WERI-Rb-1 (cell line): ENCODE data around the gene CCDC85C.

Source experiments
- DNase-seq: peaks from one replicate; pipeline ENCODE4 v3.0.0-alpha.2; 2020
- H3K27ac ChIP-seq: fragments of 250-450 bp; sonication (Bioruptor Pico); 2 replicates; pipeline ENCODE4 v1.5.1; 2020; ENCODE audit warnings: mild to moderate bottlenecking, moderate library complexity
- H3K27me3 ChIP-seq: fragments of 250-450 bp; sonication (Bioruptor Pico); 2 replicates; pipeline ENCODE4 v1.5.1; 2021; ENCODE audit warnings: mild to moderate bottlenecking, low read depth, moderate library complexity; ENCODE audit not compliant: insufficient read depth, severe bottlenecking
- H3K36me3 ChIP-seq: fragments of 250-450 bp; sonication (Bioruptor Pico); 2 replicates; pipeline ENCODE4 v1.5.1; 2020; ENCODE audit warnings: mild to moderate bottlenecking, moderate library complexity
- H3K4me3 ChIP-seq: 2 replicates; pipeline ENCODE4 v1.5.1; 2011; ENCODE audit warnings: low read depth, mild to moderate bottlenecking, control low read depth, low read length
- H3K9me3 ChIP-seq: fragments of 250-450 bp; sonication (Bioruptor Pico); 2 replicates; pipeline ENCODE4 v1.5.1; 2021; ENCODE audit warnings: mild to moderate bottlenecking, moderate library complexity; ENCODE audit not compliant: severe bottlenecking
- TF ChIP-seq, protein P1 (sequence below): IDR thresholded peaks from 2 replicates; pipeline ENCODE4 v1.5.1; 2011; ENCODE audit warnings: low read depth, mild to moderate bottlenecking, control low read depth, inconsistent platforms, low read length

Gene CCDC85C

DNA sequence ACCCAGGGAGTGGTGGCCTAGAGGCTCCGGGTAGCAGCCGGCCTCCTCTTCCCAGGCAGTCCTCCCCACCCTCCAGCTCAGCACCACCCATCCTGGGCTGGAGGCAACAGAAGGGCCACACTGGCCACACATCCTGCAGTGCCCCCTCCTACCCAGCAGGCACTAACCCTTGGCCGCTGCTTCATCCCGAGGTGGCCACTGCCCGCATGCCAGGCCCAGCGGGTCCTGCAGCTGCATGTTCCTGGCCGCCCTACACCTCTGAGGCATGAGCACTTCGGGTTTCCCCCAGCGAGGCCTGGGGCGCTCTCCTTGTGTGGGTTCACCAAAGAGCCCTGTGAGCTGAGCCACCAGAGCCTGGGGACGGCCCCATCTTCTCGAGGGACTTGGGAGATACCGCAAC lies 61.4 kb downstream of the CCDC85C start:
- H3K36me3 ChIP-seq, result 0 out of 2 replicates have a peak, but pooled peaks cover 2% of the 10 kb centered on the region
- TF ChIP-seq, protein P1, sequence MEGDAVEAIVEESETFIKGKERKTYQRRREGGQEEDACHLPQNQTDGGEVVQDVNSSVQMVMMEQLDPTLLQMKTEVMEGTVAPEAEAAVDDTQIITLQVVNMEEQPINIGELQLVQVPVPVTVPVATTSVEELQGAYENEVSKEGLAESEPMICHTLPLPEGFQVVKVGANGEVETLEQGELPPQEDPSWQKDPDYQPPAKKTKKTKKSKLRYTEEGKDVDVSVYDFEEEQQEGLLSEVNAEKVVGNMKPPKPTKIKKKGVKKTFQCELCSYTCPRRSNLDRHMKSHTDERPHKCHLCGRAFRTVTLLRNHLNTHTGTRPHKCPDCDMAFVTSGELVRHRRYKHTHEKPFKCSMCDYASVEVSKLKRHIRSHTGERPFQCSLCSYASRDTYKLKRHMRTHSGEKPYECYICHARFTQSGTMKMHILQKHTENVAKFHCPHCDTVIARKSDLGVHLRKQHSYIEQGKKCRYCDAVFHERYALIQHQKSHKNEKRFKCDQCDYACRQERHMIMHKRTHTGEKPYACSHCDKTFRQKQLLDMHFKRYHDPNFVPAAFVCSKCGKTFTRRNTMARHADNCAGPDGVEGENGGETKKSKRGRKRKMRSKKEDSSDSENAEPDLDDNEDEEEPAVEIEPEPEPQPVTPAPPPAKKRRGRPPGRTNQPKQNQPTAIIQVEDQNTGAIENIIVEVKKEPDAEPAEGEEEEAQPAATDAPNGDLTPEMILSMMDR, result no peak
- DNase-seq, result no peak
- no peaks in the 10 kb centered on the region for H3K9me3 ChIP-seq
- H3K27ac ChIP-seq, result peak overlapping the region; percentile 92
- H3K4me3 ChIP-seq, result no peak overlapping the region
- H3K27me3 ChIP-seq, result no peaks in the 10 kb centered on the region

DNA sequence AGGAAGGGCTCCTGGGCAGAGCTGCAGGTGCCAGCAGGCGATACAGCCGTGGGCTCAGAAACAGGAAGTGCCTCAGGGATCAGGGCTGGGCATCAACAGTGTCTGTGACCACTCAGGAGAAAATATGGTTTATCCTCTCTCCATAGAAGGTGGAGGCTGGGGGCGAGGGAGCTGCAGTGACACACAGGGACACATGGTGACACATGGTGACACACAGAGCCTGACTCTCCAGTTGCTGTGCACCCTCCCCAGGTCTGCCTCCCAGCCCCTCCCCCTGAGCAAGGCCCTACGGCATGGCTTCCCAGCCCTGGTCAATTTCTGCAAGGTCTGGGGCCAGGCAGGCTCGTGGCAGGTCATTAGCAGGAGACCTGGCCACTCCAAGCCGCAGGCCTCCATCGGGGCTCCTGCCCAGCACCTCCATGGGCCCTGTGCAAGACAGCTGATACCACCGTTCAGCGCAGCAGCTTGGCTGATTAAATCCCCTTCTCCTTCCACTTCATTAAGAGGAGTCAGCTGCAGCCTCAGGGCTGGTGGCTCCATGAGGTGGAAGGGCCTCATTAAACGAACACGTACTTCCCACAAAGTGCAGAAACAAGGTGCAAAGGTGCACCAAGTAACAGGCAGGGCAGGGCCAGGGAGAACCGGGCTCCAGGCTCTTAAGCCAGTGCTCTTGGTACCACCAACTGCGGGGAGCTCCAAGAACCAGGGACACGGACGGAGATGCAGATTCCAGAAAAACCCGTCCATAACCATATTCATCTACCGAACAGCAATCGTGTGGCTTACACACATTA lies 62.1 kb downstream of the CCDC85C start:
- peak overlapping the region; percentile 92 for H3K27ac ChIP-seq
- TF ChIP-seq, protein P1, result no peak
- peak; percentile 76 for DNase-seq
- H3K27me3 ChIP-seq, result no peaks in the 10 kb centered on the region
- no peaks in the 10 kb centered on the region for H3K9me3 ChIP-seq
- 0 out of 2 replicates have a peak, but pooled peaks cover 2% of the 10 kb centered on the region for H3K36me3 ChIP-seq
- no peak overlapping the region for H3K4me3 ChIP-seq

DNA sequence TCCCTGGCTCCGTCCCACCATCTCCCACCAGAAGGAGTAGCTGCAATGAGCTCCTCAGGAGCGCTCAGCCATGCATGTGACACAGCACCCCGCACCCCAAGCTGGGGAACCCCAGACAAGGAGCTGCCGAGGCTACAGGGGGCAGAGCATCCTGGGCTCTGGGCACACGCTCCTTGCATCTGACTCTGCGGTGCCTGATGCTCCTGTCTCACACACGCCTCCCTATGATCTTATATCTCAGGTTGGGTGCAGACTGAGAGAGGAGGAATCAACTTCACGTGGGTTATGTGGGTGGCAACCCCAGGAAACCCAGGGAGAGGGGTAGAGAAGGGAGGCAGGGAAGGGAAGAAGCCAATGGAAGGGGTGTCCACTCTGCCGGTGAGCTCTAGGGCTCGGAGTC lies 62.8 kb downstream of the CCDC85C start:
- no peaks in the 10 kb centered on the region for H3K9me3 ChIP-seq

DNA sequence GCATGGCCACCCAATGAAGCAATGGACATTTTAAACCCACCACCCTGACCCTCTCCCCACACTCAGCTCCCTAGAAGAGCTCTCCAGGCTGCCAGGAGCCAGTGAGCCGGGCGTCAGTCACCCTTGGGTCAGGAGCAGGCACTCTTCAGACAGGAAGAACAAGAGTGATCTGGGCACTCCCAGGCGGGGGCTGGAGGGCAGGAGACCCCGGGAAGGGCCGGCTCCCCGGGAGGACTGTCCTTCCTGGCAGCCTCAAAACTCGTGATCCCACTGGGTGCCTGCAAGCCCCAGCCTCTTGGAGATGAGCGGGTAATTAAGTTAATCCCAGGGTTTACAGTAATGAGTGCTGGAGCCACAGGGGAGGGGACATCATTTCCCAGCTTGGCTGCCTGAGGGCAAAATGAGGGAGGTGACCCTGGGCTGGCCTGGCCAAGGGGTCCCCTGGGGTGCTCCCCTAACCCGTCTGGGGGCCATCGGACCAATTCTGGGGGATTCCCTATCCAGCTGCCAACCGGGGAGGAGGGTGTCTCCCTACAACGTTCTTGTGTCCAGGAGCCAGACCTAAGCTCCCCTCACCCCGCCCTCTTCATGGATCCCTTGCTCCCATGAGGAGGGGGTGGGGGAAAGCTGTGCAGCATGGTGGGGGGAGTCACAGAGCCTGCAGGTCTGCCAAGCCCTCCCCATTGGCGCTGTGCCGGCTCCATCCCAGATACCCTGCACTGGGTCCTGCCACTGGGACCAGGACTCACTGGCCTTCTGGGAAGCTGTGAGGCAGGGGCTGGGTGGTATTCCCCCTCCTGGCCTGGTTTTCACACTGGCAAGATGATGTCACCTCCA lies 63.6 kb downstream of the CCDC85C start:
- DNase-seq, result peak; percentile 82
- Histone ChIP-seq H3K9me3 (no peaks in the 10 kb centered on the region), H3K36me3 (peaks cover 5% of the 10 kb centered on the region), H3K27me3 (no peaks in the 10 kb centered on the region), H3K4me3 (peak overlapping the region; percentile 28), H3K27ac (peak overlapping the region; percentile 92)
- TF ChIP-seq, protein P1, result no peak

More for the DNA sequence above, 62.8 kb downstream of the CCDC85C start:
- Histone ChIP-seq H3K27me3 (no peaks in the 10 kb centered on the region), H3K27ac (peak overlapping the region; percentile 92), H3K4me3 (no peak overlapping the region), H3K36me3 (0 out of 2 replicates have a peak, but pooled peaks cover 2% of the 10 kb centered on the region)
- TF ChIP-seq, protein P1, result no peak
- no peak for DNase-seq

DNA sequence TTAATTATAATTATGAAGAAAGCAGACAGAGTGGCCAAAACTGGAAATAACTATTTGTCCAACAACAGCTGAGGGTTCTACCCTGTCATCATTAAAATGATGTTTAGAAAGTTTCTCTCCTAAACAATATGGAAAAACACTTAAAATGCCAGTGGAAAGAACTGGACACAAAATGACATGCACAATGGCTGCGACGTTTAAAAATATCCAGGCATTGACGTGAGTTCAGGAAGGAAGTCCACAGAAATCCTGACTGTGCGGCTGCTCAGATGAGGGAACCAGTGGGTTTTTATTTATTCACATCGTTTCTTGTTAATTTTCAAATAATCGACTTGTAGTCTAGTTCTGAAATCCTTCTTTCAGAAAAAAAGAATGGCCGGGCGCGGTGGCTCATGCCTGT lies 64.5 kb downstream of the CCDC85C start:
- no peaks in the 10 kb centered on the region for H3K9me3 ChIP-seq
- no peak for DNase-seq
- TF ChIP-seq, protein P1, result no peak
- peaks cover 8% of the 10 kb centered on the region for H3K36me3 ChIP-seq
- H3K4me3 ChIP-seq, result no peak overlapping the region
- peak overlapping the region; percentile 92 for H3K27ac ChIP-seq
- H3K27me3 ChIP-seq, result no peaks in the 10 kb centered on the region
